Large intestine (tissue), 3 donors: ENCODE data around the gene USP16. TPM values are rescaled to one million over a fixed set of nuclear protein-coding genes. Genes with fewer than 3 reads are reported as not detected.
"Not testable (repeated sequence)": the region's sequence is repeated elsewhere in the genome, so short reads cannot be mapped to it uniquely, and the experiment has no call there.

Experiments
- DNase-seq, 2 donors: peaks; one replicate each; pipeline versions ENCODE4 v3.0.0 to v3.0.0-alpha.2; 2013
- H3K27ac ChIP-seq: one replicate; pipeline ENCODE4 v1.5.1; 2013; ENCODE audit warnings: low read length
- H3K27me3 ChIP-seq: 2 replicates; pipeline ENCODE4 v1.6.1; 2013; ENCODE audit warnings: low read length; ENCODE audit not compliant: control insufficient read depth, insufficient read depth
- H3K36me3 ChIP-seq: 2 replicates; pipeline ENCODE4 v1.6.1; 2013; ENCODE audit warnings: low read length; ENCODE audit not compliant: control insufficient read depth, insufficient read depth
- H3K4me1 ChIP-seq: one replicate; pipeline ENCODE4 v1.6.1; 2013; ENCODE audit warnings: low read length; ENCODE audit not compliant: control insufficient read depth, insufficient read depth
- H3K4me3 ChIP-seq: one replicate; pipeline ENCODE4 v1.5.1; 2013; ENCODE audit warnings: low read length
- H3K9me3 ChIP-seq: one replicate; pipeline ENCODE4 v1.6.1; 2013; ENCODE audit warnings: mild to moderate bottlenecking, low read depth, low read length, moderate library complexity; ENCODE audit not compliant: control insufficient read depth
- WGBS: methylation state at CpG from one replicate; pipeline ENCODE4 v1.1.5; 2013; ENCODE audit warnings: low lambda C conversion rate; ENCODE audit not compliant: insufficient coverage; 5-methylcytosine and 5-hydroxymethylcytosine counted together
- polyA plus RNA-seq: library from polyadenylated mRNA; unstranded; fragments of 120-200 nt; gene quantifications from one replicate; pipeline ENCODE4 v1.2.1, GENCODE V29; 2013

Gene USP16
- polyA plus RNA-seq, 1 donor: 45.1 TPM

GRCh38 chr21:29002442-29003144, 21.9 kb upstream of the USP16 start:
- WGBS: no CpG with 5 or more reads among the region's 41 CpGs
- H3K4me3 ChIP-seq: peak overlapping the region; percentile 80
- DNase-seq: peak; percentile 96 to 97
- H3K27ac ChIP-seq: peak overlapping the region; percentile 97
- H3K9me3 ChIP-seq: no peaks in the 10 kb centered on the region
- no peaks in the 10 kb centered on the region for H3K27me3 ChIP-seq
- peaks cover 6% of the 10 kb centered on the region for H3K4me1 ChIP-seq
- peaks cover 6% of the 10 kb centered on the region for H3K36me3 ChIP-seq

- H3K27me3 ChIP-seq: no peaks in the 10 kb centered on the region
- H3K27ac ChIP-seq: no peak overlapping the region
- peaks cover 16% of the 10 kb centered on the region for H3K36me3 ChIP-seq
- WGBS: no CpG with 5 or more reads among the region's 6 CpGs
- no peaks in the 10 kb centered on the region for H3K9me3 ChIP-seq
- H3K4me3 ChIP-seq: no peak overlapping the region
- H3K4me1 ChIP-seq: peaks cover 6% of the 10 kb centered on the region
- DNase-seq: no peak
Measured at GRCh38 chr21:29005696-29006095, 18.8 kb upstream of the USP16 start.

GRCh38 chr21:29007135-29007534, 17.3 kb upstream of the USP16 start:
- H3K27me3 ChIP-seq: no peaks in the 10 kb centered on the region
- H3K4me1 ChIP-seq: peaks cover 6% of the 10 kb centered on the region
- peaks cover 3% of the 10 kb centered on the region for H3K9me3 ChIP-seq
- H3K4me3 ChIP-seq: no peak overlapping the region
- H3K36me3 ChIP-seq: peaks cover 16% of the 10 kb centered on the region
- WGBS: 100% methylated on average over 1 of the region's 3 CpGs
- no peak overlapping the region for H3K27ac ChIP-seq
- DNase-seq: no peak

- H3K27me3 ChIP-seq: no peaks in the 10 kb centered on the region
- no peak overlapping the region for H3K4me3 ChIP-seq
- no peak overlapping the region for H3K27ac ChIP-seq
- WGBS: no CpG with 5 or more reads among the region's 3 CpGs
- peaks cover 16% of the 10 kb centered on the region for H3K36me3 ChIP-seq
- H3K4me1 ChIP-seq: peaks cover 6% of the 10 kb centered on the region
- no peak for DNase-seq
- peaks cover 3% of the 10 kb centered on the region for H3K9me3 ChIP-seq
Measured at GRCh38 chr21:29007810-29008209, 16.7 kb upstream of the USP16 start.

DNA sequence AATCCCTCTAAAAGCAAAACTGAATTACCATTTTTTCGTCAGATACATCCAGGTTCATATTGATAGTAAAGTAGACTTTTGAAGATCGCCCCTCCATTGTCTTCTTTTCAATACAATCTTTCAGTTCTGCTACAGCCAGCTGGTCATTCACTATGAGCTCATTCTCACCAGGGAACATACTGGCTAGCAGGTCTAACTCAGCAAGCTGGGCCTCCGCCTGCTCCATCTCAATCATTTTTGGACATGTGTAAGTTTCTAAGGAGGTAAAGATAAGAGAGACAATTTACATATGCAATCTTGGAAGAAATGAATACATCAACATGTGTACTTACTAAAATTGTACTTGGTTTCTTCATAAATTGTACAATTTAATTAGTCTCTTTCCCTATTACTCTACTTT, 16.1 kb upstream of the USP16 start:
- no CpG with 5 or more reads among the region's 3 CpGs for WGBS
- Histone ChIP-seq H3K27ac (no peak overlapping the region), H3K9me3 (peaks cover 3% of the 10 kb centered on the region), H3K36me3 (peaks cover 16% of the 10 kb centered on the region), H3K4me1 (peaks cover 6% of the 10 kb centered on the region), H3K4me3 (no peak overlapping the region), H3K27me3 (no peaks in the 10 kb centered on the region)
- DNase-seq: no peak

DNA sequence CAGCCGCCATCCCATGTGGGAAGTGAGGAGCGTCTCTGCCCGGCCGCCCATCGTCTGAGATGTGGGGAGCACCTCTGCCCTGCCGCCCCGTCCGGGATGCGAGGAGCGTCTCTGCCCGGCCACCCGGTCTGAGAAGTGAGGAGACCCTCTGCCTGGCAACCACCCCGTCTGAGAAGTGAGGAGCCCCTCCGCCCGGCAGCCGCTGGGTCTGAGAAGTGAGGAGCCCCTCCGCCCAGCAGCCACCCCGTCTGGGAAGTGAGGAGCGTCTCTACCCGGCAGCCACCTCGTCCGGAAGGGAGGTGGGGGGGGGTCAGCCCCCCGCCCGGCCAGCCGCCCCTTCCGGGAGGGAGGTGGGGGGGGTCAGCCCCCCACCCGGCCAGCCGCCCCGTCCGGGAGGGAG, 13.2 kb upstream of the USP16 start:
- H3K36me3 ChIP-seq: peaks cover 20% of the 10 kb centered on the region
- not testable (repeated sequence) for H3K9me3 ChIP-seq, H3K27me3 ChIP-seq, H3K4me3 ChIP-seq, DNase-seq, H3K27ac ChIP-seq, H3K4me1 ChIP-seq
- WGBS: no CpG with 5 or more reads among the region's 30 CpGs

DNA sequence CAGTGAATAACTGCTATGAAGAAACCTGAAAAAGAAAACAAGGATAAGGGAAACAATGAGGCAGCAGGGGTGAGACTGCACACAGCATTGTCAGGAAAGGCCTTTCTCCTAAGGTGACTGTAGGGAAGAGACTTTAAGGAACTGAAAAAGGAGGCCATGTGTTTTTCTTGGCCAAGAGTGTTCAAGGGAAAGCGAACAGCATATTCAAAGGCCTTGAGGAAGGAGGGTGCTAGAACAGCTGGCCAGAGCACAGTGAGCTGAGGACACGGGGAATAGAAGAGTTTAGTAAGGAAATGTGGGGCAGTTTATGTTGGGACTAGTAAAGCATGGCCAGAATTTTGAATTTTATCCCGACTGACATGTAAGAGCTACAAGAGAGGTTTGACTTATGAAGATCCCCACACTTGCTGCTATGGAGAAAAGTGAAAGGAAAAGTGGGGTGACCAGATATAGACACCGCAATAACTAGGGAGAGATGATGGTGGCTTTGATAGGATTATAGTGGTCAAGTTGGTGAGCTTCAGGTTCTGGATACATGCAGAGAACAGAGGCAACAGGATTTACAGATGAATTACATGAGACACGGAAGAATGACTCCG, 6.7 kb upstream of the USP16 start:
- no peak overlapping the region for H3K27ac ChIP-seq
- peaks cover 9% of the 10 kb centered on the region for H3K4me1 ChIP-seq
- no peaks in the 10 kb centered on the region for H3K9me3 ChIP-seq
- H3K36me3 ChIP-seq: peaks cover 5% of the 10 kb centered on the region
- peak overlapping the region; percentile 93 for H3K4me3 ChIP-seq
- no CpG with 5 or more reads among the region's 6 CpGs for WGBS
- no peaks in the 10 kb centered on the region for H3K27me3 ChIP-seq
- peak in 1 of 2 donors; percentile 12 for DNase-seq

DNA sequence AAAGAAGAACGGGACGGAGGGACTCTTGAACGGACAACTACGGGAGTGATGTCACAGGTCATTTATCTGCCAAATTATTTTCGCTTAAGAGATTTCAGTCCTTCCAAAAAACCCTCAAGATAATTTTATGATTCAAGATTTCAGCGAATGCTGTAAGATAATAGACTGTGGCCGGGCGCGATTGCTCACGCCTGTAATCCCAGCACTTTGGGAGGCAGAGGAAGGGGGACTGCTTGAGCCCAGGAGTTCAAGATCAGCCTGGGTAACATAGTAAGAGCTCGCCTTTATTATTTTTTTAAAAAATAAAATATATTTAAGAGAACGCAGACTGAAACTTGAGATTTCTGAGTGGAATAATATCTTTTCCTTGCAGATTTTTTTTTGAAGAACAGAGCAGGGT, 5.9 kb upstream of the USP16 start:
- peak overlapping the region; percentile 93 for H3K4me3 ChIP-seq
- WGBS: 17% methylated on average over 2 of the region's 12 CpGs

GRCh38 chr21:29022166-29022565, 2.3 kb upstream of the USP16 start:
- WGBS: no CpG with 5 or more reads among the region's 4 CpGs
- no peak overlapping the region for H3K4me3 ChIP-seq
- H3K9me3 ChIP-seq: no peaks in the 10 kb centered on the region
- H3K4me1 ChIP-seq: peaks cover 12% of the 10 kb centered on the region
- no peaks in the 10 kb centered on the region for H3K36me3 ChIP-seq
- no peak overlapping the region for H3K27ac ChIP-seq
- no peak for DNase-seq
- H3K27me3 ChIP-seq: no peaks in the 10 kb centered on the region

More for the DNA sequence above, 5.9 kb upstream of the USP16 start:
- Histone ChIP-seq H3K9me3 (no peaks in the 10 kb centered on the region), H3K27me3 (no peaks in the 10 kb centered on the region), H3K36me3 (peaks cover 5% of the 10 kb centered on the region), H3K27ac (no peak overlapping the region), H3K4me1 (peaks cover 9% of the 10 kb centered on the region)
- DNase-seq: peak in 1 of 2 donors; percentile 12

DNA sequence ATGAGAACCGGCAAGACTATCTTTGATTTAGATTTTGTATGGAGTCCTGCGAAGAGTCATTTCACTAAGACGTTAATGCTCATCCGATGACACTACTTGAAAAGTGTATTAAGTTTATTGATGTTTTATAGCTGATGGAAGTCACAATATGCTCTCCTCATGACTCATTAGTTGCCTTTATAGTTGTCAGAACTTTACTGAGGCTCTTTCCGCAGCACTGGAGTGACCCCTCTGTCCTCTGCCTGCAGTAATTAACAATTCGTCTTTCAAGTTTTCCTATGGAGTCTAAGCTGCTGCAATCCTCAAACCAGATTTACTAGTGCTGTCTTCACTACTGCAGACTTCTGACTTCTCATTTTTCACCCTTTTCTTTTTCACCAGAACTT, 853 bp downstream of the USP16 start:
- Histone ChIP-seq H3K4me3 (peak overlapping the region; percentile 76), H3K27ac (peak overlapping the region; percentile 95), H3K36me3 (peaks cover 10% of the 10 kb centered on the region), H3K9me3 (no peaks in the 10 kb centered on the region), H3K4me1 (peaks cover 3% of the 10 kb centered on the region), H3K27me3 (no peaks in the 10 kb centered on the region)
- WGBS: no CpG with 5 or more reads among the region's 6 CpGs
- DNase-seq: peak in 1 of 2 donors; percentile 64

DNA sequence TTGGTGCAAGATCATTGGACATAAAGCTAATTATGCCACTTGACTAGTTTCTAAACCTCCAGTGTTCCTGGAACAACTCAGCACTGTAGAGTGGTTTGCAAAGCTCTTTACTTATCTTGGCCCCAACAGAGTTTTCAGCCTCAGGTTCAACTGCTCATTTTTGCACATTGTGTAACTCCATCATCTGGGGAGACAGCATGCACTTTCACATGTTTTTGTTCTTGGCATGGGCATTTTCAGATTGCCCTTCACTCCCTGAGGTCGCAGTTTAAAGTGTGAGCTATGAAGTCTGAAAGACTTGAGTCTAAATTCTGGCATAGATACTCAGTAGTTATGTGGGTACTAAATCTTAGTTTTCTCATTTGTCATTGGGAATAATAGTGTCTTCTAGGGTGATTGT, 5.1 kb downstream of the USP16 start:
- Histone ChIP-seq H3K27me3 (no peaks in the 10 kb centered on the region), H3K36me3 (peaks cover 37% of the 10 kb centered on the region), H3K4me1 (peaks cover 3% of the 10 kb centered on the region), H3K4me3 (no peak overlapping the region), H3K27ac (no peak overlapping the region), H3K9me3 (no peaks in the 10 kb centered on the region)
- no CpG with 5 or more reads among the region's 1 CpG for WGBS
- no peak for DNase-seq
